Stimulated activated CD4-positive, alpha-beta T cell treated with anti-CD3 and anti-CD28 coated beads, Interleukin-4, amount 100 ng/mL, for 1 hour (primary cell): ENCODE results near the gene EPB41L5.
"Not testable (repeated sequence)": the region's sequence is repeated elsewhere in the genome, so short reads cannot be mapped to it uniquely, and the experiment has no call there.

Experiments used
- DNase-seq: peaks from one replicate; pipeline ENCODE4 v3.0.0-alpha.2; 2020

The EPB41L5 gene

DNA sequence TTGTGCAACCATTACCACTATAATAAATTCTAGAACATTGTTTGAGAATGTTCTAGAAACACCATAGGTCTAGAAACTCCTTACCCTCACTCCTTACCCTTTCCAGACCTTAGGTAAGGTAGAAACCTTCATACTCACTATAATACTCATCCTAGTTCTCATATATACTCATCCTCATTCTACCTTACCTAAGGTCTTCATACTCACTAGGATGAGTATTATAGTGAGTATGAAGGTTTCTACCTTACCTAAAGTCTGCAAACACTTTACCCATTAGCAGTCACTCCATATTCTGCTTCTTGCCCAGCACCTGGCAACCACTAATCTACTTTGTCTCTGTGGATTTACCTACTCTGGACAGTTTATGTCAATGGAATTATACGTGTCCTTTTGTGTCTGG is 135.4 kb downstream of the EPB41L5 start:
- no peak for DNase-seq

DNA sequence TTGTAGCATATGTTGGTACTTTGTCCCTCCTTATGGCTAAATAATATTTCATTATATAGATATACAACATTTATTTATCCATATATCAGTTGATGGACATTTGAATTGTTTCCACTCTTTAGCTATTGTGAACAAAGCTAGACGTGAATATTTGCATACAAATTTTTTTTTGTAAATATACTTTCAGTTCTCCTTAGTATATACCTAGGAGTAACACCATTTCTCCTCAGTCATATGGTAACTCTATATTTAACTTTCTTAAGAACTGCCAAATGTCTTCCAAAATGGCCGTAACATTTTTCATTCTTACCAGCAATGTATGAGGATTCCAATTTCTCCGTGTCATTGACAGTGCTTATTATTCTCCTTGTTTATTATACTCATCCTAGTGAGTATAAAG is 135.8 kb downstream of the EPB41L5 start:
- no peak for DNase-seq

DNA sequence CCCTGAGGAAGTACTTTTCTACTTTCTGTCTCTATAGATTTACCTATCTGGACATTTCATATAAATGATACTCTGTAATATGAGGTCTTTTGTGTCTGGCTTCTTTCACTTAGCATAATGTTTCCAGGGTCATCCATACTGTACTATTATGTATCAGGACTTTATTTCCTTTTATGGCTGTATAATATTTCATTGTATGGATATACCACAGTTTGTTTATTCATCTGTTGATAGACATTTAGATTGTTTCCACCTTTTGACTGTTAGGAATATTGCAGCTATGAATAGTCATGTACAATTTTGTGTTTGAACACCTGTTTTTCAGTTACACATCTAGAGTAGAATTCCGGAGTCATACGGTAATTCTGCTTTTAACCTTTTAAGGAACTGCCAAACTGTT is 136.5 kb downstream of the EPB41L5 start:
- no peak for DNase-seq

DNA sequence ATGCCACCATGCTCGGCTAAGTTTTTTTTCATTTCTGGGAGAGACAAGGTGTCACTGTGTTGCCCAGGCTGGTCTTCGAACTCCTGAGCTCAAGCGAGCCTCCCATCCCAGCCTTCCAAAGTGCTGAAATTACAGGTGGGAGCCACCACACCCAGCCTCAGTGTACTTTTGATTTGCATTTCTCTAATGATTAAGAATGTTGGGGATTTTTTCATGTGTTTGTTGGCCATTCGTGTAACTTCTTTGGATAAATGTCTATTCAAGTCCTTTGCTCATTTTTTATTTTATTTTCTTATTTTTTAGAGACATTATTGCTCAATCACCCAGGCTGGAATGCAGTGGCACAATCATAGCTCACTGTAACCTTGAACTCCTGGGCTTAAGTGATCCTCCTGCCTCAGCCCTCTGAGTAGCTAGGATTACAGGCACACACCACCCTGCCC is 137.2 kb downstream of the EPB41L5 start:
- DNase-seq: no peak

DNA sequence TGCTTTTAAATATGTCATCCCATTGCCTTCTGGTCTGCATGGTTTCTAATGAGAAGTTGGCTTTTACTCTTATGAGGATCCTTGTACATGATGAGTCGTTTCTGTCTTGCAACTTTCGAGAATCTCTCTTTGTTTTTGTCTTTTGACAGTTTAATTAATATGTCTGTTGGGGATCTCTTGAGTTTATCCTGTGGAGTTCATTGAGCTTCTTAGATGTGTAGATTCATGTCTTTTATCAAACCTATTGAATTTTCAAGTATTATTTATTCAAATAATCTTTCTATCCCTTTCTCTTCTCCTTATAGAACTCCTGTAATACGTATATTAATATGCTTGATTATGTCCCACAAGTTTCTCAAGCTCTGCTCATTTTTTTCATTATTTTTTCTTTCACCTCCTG is 142.4 kb downstream of the EPB41L5 start:
- DNase-seq: no peak

DNA sequence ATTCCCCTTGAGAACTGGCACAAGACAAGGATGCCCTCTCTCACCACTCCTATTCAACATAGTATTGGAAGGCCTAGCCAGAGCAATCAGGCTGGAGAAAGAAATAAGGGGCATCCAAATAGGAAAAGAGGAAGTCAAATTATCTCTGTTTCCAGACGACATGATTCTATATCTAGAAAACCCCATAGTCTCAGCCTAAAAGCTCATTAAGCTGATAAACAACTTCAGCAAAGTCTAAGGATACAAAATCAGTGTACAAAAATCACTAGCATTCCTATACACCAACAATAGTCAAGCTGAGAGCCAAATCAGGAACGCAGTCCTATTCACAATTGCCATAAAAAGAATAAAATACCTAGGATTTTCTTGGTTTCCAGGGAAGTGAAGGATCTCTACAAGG is 145.8 kb downstream of the EPB41L5 start:
- DNase-seq: not testable (repeated sequence)

DNA sequence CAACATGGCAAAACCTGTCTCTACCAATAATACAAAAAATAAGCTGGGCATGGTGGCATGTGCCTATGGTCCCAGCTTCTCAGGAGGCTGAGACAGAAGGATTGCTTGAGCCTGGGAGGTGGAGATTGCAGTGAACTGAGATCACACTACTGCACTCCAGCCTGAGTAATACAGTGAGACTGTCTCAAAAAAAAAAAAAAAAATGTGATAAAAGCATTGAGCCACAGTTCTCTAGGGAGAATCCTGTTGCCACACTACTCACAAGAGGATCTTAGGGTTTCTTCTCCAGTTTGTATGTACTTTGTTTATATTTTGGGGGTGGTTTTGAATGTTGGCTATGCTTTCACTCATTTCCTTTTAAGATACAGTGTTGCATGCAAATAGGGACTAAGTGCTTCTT is 148.3 kb downstream of the EPB41L5 start:
- no peak for DNase-seq

DNA sequence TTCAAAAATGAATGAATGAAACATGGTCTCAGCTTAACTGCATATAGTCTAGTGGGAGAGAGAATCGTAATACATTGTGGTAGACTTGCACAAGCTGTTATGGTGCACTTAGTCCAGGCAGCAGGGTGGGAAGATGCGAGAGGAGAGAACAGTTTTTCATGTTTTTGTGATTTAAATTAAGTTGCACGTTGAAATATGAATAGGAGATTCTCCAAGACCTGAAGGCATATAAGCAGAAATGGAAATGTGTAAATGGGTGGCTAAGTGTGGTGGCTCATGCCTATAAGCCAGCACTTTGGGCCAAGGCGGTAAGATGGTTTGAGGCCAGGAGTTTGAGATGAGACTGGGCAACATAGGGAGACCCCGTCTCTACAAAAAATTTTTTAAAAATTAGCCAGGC is 149.8 kb downstream of the EPB41L5 start:
- DNase-seq: no peak

DNA sequence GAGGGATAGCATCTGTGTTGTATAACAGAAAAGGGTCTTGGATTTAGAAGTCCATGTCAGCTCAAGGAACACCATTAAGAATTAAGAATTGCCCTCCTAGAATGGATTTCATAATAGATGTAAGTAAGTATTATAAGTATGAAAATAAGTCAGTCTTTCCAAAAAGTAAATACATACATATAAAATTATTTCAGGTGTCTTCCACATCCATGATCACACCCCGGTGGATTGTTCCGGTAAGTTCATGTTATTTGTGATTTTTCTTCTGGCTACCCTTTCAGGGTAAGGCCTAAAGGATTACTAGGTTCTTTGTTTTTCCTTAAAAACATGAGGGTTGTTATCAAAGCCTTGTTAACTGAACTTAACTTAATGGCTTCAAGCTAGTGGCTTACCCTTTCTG is 154.4 kb downstream of the EPB41L5 start:
- no peak for DNase-seq

DNA sequence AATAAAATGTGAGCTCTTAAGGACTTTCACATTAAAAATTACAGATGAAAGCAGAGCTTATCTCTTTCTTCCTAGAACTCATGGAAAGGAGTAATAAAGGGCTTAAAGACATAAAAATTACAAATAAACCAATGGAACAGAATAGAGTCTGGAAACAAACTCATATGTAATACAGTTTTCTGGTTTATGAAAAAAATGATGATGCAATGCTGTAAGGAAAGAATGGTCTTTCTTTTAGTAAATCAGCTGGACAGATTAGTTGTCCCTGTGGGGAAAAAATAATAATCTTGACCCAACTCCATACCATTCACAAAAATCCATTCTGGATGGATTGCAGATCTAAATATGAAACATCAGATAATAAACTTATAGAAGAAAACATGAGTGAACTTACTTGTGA is 156.1 kb downstream of the EPB41L5 start:
- no peak for DNase-seq

DNA sequence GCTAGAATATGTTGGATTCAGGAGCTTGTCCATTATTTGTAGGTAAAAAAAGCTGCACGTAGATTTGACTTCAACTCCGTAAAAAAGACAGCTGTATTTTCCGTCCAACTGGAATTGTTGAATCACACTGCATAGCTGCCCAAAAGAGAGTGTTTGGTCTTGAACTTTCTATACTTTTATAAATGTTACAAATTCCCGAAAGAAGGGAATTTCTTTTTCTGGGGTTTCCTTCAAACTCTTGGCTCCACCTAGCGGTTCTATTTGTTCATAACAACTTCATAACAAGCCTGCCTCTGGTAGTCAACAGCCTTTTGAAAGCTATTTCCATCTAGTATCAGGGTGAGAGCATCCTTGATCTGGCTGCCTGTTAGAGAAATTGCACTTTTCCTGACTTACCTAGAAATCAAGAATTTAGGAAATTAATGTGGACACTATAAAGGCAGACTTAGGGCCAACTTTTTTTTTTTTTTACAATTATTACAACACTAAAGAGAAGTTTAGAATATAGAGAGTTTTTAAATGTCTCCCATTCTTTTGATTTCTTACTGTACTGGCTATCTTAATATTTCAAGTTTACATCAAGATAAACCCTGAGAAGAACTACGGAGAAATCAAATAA is 162.2 kb downstream of the EPB41L5 start:
- no peak for DNase-seq

DNA sequence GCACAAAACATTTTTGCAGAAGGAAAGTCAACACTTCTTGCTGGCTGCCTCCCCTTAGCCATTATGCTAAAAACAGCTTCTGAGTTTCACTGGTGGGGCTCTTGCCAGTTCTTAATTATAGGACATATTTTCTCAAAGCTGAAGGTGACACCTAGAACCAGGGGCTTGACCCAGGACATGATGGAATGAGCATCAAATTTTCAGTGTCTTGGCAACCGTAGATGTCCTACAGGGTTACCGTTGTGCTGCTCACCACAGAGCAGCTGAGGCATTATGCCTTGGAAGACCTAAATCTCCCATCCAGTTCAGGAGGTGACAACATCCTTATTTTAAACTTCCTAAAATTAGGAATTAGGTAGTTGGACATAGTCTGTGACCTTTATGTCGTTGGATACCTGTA is 163.6 kb downstream of the EPB41L5 start:
- no peak for DNase-seq

DNA sequence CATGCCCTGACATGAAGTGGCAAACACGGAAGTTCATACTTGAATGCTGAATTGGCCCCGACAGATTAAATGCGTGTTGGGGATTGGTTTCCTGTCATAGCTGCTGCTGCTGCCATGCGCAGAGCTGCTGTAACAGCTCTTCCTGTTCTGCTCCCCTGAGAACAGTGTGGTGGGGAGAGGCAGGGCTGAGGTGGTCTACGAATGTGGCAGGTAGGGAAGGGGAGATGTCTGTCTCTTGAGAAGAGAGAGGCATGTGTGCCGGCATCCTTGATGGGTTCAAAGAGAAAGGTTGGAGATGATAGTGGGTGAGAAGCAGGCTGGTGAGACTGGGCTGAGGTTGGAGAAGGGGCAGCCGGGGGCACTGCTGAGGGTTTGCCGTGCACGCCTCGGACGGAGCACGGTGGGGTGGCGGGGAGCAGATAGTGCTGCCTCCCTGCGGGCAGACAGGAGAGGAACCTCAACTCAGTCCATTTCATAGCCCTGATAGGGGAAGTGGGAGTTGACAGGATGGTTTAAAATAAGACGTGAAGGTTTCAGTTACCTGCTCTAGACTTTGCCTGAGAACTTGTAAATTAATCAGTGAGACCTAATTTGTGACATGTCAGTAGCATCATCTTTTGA is 164.2 kb downstream of the EPB41L5 start:
- DNase-seq: peak; percentile 77

DNA sequence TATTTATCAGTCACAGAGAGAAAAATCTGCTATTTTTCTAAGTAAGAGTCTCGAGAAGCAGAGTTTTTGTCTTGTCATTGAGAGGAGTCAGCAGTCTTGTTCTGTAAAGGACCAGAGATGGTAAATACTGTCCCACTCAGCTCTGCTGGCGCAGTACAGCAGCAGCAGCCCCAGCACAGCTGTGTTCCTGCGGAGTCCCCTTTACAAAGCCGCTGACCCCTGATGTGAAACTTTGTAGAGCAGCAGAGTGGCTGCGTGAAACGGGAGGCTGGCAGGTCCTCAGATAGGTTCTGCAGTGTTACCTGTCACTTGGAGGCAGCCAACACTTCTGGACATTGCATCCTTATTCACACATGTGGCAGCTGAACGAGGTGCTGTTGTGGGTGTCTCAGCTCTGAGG is 165.1 kb downstream of the EPB41L5 start:
- DNase-seq: no peak

DNA sequence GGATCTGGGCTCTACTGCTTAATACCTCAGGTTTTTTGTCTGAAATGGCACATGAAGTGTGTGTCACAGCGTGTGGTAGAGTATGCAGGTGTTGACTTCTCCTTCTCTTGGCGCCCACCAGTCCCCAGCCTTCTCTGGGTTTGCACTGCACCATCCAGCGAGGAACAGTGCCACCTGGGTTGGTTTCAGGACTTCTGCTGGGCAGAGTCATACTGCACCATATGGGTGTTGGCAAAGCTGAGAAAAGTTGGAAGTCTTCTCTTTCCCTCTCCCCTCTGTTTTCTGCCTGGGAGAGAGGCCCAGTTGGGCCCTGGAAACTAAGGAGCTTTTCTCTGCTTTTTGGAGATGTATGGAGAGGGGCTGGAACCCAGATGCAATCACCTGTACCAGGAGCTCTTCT is 166.5 kb downstream of the EPB41L5 start:
- DNase-seq: no peak

DNA sequence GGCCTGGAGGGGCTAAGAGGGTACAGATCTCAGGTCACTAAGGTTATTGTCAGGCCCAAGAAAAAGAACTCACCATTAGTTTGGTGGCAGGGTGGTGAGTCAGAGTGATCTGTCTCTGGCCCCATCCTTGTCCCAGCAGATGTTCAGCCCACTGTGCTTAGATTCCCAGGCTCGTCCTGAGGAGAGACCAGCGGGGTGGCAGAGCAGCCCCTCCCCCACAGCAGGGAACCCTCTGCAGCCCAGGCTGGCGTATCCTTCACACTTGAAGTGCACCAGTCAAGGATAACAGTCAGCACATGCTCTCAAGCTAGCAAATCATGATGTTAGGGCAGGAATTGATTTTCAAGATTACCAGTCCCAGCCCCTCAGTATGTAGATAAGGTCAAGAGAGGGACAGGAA is 167.2 kb downstream of the EPB41L5 start:
- no peak for DNase-seq

DNA sequence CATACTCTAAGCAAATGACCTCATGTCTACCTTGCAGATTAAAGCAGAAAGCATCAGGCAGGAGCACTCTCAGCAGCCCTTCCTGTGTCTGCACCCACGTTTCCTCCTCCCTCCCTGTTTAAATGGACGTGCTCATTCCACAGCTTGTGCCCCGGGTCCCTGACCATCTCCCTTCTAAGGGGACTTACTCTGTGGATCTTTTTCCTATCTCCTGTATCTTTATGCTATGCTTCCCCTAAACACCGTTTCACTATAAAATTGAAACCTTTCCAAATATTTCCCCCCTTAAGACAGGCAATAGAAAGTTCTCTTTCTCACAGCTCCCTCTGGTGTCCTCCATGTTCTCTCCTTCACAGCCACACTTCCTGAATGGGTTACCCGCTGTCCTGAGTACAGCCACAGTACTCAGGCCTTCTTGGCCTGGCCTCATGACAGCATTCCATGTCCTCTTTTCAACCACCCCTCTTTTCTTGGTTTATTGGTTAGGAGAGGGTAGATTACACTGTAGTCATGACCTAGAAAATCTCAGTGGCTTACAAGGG is 169.2 kb downstream of the EPB41L5 start:
- DNase-seq: no peak

DNA sequence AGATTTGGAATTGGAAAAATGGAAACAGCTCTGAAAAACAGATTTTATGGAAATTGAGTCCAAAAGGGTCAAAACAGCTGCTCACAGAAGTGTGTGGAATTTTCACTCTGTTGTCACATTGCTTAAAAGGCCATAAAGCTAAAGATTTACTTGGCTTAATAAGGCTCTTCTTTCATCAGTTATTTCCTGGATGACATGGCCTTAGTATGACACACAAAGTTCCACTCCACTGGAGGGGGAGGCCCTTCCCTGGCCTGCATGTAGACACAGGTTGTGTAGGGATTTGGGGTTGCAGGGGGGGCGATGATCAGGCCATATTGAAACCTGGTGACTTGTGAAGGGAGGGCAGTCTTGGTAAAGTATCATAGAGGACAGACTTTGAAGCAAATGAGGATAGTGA is 176.3 kb downstream of the EPB41L5 start:
- no peak for DNase-seq

DNA sequence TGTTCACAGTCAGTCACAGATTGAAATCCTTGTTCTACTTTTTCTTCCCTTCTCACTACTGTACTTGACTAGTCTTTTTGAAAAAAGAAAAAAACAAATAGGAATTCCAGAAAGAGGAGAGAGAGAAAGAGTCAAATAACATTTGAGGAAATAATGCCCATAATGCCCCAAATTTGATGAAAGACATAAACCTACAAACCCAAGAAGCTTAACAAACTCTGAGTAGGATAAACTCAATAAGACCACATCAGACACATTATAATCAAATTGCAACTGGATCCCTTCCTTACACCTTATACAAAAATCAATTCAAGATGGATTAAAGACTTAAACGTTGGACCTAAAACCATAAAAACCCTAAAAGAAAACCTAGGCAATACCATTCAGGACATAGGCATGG is 179.4 kb downstream of the EPB41L5 start:
- DNase-seq: no peak

DNA sequence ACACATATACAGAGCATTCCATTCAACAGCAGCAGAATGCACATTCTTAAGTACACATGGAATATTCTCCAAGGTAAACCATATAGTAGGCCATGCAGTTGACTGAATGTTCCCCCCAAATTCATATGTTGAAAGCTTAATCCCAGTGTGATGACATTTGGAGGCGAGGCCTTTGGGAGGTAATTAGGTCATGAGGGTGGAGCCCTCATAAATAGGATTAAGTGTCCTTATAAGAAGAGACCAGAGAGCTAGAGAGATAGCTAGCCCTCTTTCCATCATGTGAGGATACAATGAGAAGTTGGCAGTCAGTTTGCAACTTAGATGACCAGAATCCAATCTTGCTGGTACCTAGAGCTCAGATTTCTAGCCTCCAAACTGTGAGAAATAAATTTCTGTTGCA is 182.7 kb downstream of the EPB41L5 start:
- no peak for DNase-seq

DNA sequence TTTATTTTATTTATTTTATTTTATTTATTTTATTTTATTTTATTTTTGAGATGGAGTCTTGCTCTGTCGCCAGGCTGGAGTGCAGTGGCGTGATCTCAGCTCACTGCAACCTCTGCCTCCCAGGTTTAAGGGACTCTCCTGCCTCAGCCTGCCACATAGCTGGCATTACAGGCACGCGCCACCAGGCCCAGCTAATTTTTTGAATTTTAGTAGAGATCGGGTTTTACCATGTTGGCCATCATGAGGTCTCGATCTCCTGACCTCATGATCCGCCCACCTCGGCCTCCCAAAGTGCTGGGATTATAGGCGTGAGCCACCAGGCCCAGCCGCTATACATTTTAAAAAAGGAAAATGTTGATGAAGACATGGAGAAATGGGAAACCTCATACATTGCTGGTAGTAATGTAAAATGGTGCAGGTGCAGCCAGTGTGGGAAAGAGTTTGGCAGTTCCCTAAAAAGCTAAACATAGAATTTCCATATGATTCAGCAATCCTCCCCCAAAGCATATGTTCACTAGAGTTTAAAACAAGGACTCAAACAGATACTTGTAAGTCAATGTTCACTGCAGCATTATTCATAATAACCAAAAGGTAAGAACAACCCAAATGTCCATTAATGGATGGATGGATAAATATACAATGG is 187.1 kb downstream of the EPB41L5 start:
- not testable (repeated sequence) for DNase-seq

DNA sequence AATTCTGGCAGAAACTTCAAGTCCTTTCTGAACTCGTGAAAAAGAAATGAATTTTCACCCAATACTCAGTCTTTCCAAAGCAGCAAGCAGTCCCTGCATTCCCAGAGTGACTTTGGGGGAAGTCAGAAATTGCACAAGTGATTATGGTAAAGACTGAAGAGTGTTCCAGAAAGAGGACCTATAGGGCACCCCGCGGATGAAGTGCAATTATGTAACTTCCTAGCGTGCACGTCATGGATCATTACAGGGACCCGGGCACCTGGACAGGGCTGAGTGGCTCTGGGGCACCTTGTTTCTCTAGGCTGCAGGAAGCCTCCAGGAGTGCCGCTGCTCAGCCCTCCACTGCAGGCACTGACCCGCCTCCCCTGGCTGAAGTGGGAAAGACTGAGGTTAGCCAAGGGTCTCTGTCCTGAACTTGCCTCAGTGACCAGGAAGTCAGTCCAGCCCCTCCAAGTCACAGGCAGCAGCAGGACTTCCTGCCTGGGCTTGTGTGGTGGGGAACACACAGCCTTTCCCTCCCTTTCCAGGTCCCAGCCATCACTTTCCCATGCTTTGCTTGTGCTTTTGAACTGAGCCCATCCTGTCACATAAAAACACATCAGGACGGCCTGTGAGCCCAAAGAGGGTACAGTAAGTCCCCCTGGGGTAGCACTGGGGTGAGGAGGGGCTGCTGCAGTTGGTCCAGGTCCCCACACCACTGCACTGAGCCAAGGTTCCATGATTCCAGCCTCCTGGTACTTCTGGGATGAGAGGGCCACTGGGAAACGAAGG is 190.6 kb downstream of the EPB41L5 start:
- no peak for DNase-seq

DNA sequence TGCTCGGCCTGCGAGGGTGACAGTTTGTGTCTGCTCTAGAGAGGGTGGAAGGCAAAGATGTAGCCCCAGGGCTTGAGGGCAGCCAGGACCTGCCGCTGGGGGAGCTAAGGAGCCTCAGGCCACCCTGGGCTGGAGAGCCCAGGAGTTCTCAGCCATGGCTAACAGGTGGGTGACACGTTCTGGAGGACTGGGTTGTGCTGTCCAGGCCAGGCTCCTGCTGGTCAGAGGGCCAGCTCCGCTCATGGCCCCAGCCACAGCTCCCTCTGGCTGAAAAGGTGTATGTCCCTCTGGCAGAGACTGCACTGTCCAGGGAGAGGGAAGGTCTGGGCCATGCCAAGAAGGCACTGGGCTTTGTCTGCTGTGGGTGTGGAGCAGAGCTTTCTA is 191.1 kb downstream of the EPB41L5 start:
- DNase-seq: no peak

DNA sequence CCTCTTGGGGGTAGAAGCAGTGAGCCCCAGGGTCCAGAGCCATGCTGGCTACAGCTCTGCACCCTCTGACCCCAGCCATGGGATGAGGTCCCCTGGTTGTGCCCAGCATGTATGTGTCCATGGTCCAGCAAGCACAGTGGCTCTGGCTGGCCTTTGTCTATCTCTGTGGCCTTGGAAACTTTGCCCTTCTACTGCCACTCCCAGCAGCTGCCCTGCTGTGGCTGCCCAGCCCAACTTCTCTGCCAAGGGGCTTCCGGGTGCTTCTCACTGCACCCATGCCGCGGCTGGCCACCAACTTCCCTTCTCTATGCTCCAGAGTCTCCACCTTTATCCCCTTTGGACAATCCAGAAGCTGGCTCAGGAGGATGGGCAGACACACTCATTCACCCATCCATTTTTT is 191.5 kb downstream of the EPB41L5 start:
- no peak for DNase-seq
